GM23338 (cell line): Measurements from ENCODE around the gene FCHSD2. TPM values are rescaled to one million over a fixed set of nuclear protein-coding genes. Genes with fewer than 3 reads are reported as not detected.

Experiments
- ATAC-seq: fragments of 200-7000 bp; cut with Tn5 transposase; 3 replicates; pipeline ENCODE4 v1.9.1; 2020
- DNase-seq: peaks from one replicate; pipeline ENCODE4 v3.0.0-alpha.2; 2015; ENCODE audit warnings: low spot score
- H2AFZ ChIP-seq: fragments of 200-600 bp; sonication (generic); 2 replicates; pipeline ENCODE4 v1.8.0; 2016; ENCODE audit warnings: antibody characterized with exemption, mild to moderate bottlenecking, moderate library complexity
- H3F3A ChIP-seq: fragments of 200-600 bp; sonication (generic); replicated peaks from 2 replicates; pipeline ENCODE4 v1.8.0; 2017; ENCODE audit warnings: antibody characterized with exemption, mixed run types, low read depth
- H3K27ac ChIP-seq: fragments of 200-600 bp; sonication (generic); 2 replicates; pipeline ENCODE4 v1.6.1; 2016; ENCODE audit warnings: low read depth
- H3K27me3 ChIP-seq: fragments of 200-600 bp; sonication (generic); 2 replicates; pipeline ENCODE4 v1.8.0; 2016; ENCODE audit warnings: mild to moderate bottlenecking, mixed run types, moderate library complexity; ENCODE audit not compliant: insufficient read depth
- H3K36me3 ChIP-seq: fragments of 200-600 bp; sonication (generic); 2 replicates; pipeline ENCODE4 v1.8.0; 2016; ENCODE audit warnings: mild to moderate bottlenecking; ENCODE audit not compliant: insufficient read depth
- H3K4me1 ChIP-seq: fragments of 200-600 bp; sonication (generic); 2 replicates; pipeline ENCODE4 v1.8.0; 2016; ENCODE audit warnings: mild to moderate bottlenecking, moderate library complexity; ENCODE audit not compliant: insufficient read depth
- H3K4me2 ChIP-seq: fragments of 200-600 bp; sonication (generic); 2 replicates; pipeline ENCODE4 v1.7.1; 2017; ENCODE audit warnings: mixed run types
- H3K4me3 ChIP-seq: fragments of 200-600 bp; sonication (generic); 2 replicates; pipeline ENCODE4 v1.6.1; 2016; ENCODE audit warnings: mixed run types
- H3K79me2 ChIP-seq: fragments of 200-600 bp; sonication (generic); replicated peaks from 2 replicates; pipeline ENCODE4 v1.8.0; 2017; ENCODE audit warnings: mild to moderate bottlenecking; ENCODE audit not compliant: insufficient read depth
- H3K9me2 ChIP-seq: fragments of 200-600 bp; sonication (generic); 2 replicates; pipeline ENCODE4 v1.8.0; 2017; ENCODE audit not compliant: insufficient read depth
- H4K20me1 ChIP-seq: fragments of 200-600 bp; sonication (generic); replicated peaks from 2 replicates; pipeline ENCODE4 v1.8.0; 2017; ENCODE audit warnings: mild to moderate bottlenecking; ENCODE audit not compliant: insufficient read depth
- H3K27ac Mint-ChIP-seq: 2 replicates; pipeline ENCODE4 v1.8.0; 2020; ENCODE audit warnings: inconsistent platforms, mild to moderate bottlenecking, moderate library complexity, mixed read lengths
- H3K27me3 Mint-ChIP-seq: 3 replicates; pipeline ENCODE4 v1.8.0; 2022; ENCODE audit warnings: low read depth, mild to moderate bottlenecking, moderate library complexity, mixed read lengths, inconsistent platforms; ENCODE audit not compliant: insufficient read depth, poor library complexity
- H3K36me3 Mint-ChIP-seq: 3 replicates; pipeline ENCODE4 v1.8.0; 2021; ENCODE audit warnings: low read depth, mild to moderate bottlenecking, inconsistent platforms, moderate library complexity, mixed read lengths
- H3K4me1 Mint-ChIP-seq: 3 replicates; pipeline ENCODE4 v1.8.0; 2020; ENCODE audit warnings: mild to moderate bottlenecking, inconsistent platforms, mixed read lengths
- H3K4me3 Mint-ChIP-seq: 3 replicates; pipeline ENCODE4 v1.8.0; 2021; ENCODE audit warnings: moderate library complexity, mild to moderate bottlenecking, inconsistent platforms, mixed read lengths
- H3K9me3 Mint-ChIP-seq: 3 replicates; pipeline ENCODE4 v1.8.0; 2020; ENCODE audit warnings: moderate library complexity, mild to moderate bottlenecking, inconsistent platforms, mixed read lengths
- CREB1 ChIP-seq: fragments of 250-450 bp; sonication (Bioruptor Pico); IDR thresholded peaks from 2 replicates; pipeline ENCODE4 v1.5.0; 2020; ENCODE audit warnings: low read depth, mild to moderate bottlenecking, moderate library complexity
- CTCF ChIP-seq, 2 experiments: fragments of 200-600 bp in 1 of 2; sonication (generic) in 1 of 2; conservative IDR thresholded peaks; 2 replicates each; pipeline versions ENCODE4 v1.5.1 to v1.6.1; 2016 to 2017; ENCODE audit warnings: antibody characterized with exemption in 2 of 2, low read depth in 2 of 2, mild to moderate bottlenecking in 2 of 2, moderate library complexity in 1 of 2
- ETS1 ChIP-seq: IDR thresholded peaks from 2 replicates; pipeline ENCODE4 v1.6.1; 2016; ENCODE audit warnings: antibody characterized with exemption
- EZH2 ChIP-seq: fragments of 200-600 bp; sonication (generic); IDR thresholded peaks from one replicate; pipeline ENCODE4 v1.8.0; 2017; ENCODE audit warnings: antibody characterized with exemption, mild to moderate bottlenecking, low read depth; ENCODE audit not compliant: unreplicated experiment
- JUNB ChIP-seq: IDR thresholded peaks from one replicate; pipeline ENCODE4 v1.6.1; 2016; ENCODE audit warnings: antibody characterized with exemption; ENCODE audit not compliant: unreplicated experiment
- POLR2AphosphoS5 ChIP-seq: IDR thresholded peaks from 2 replicates; pipeline ENCODE4 v1.6.1; 2016; ENCODE audit warnings: antibody characterized with exemption, low read depth
- ZNF114 ChIP-seq: fragments of 250-450 bp; sonication (Bioruptor Pico); IDR thresholded peaks from 2 replicates; pipeline ENCODE4 v1.5.0; 2020; ENCODE audit warnings: mild to moderate bottlenecking, moderate library complexity
- ZNF331 ChIP-seq: fragments of 250-450 bp; sonication (Bioruptor Pico); IDR thresholded peaks from 2 replicates; pipeline ENCODE4 v1.5.0; 2020; ENCODE audit warnings: low read depth, mild to moderate bottlenecking, moderate library complexity
- ZNF462 ChIP-seq: fragments of 250-450 bp; sonication (Bioruptor Pico); IDR thresholded peaks from 2 replicates; pipeline ENCODE4 v1.5.0; 2020; ENCODE audit warnings: mild to moderate bottlenecking, moderate library complexity
- polyA plus RNA-seq: library from polyadenylated mRNA; unstranded; fragments of >200 nt; fragmentation: Nextera tagmentation; extraction: Ambion mirVana; gene quantifications from 2 replicates; pipeline ENCODE4 v1.2.1, GENCODE V29; 2016
- total RNA-seq: library from RNA; depleted of rRNA; stranded (reverse); fragments of >200 nt; shearing (Covaris generic); gene quantifications from 2 replicates; pipeline ENCODE4 v1.2.3, GENCODE V29; 2014

The FCHSD2 gene
- total and polyA plus RNA-seq, 2 experiments from 2014 or later: 3.6 to 5.2 TPM

GRCh38 chr11:72821920-72822799, 320.0 kb downstream of the FCHSD2 start:
- peaks cover 24% of the 10 kb centered on the region for H3K27me3 ChIP-seq
- peak overlapping the region; percentile 74 for H3K4me3 ChIP-seq
- Mint-ChIP-seq H3K9me3 (no peaks in the 10 kb centered on the region; the same call in 2 of the 3 replicates), H3K36me3 (peaks cover 6% of the 10 kb centered on the region; the same call in 1 of the 3 replicates), H3K4me3 (peak overlapping the region; percentile 67), H3K4me1 (peaks cover 18% of the 10 kb centered on the region), H3K27ac (no peak overlapping the region), H3K27me3 (peaks cover 20% of the 10 kb centered on the region)
- no peaks in the 10 kb centered on the region for H3K9me2 ChIP-seq
- H3K79me2 ChIP-seq: no peaks in the 10 kb centered on the region
- DNase-seq: peak; percentile 96
- no peaks in the 10 kb centered on the region for H4K20me1 ChIP-seq
- H3F3A ChIP-seq: 0 out of 2 replicates have a peak, but pooled peaks cover 3% of the 10 kb centered on the region
- H3K4me2 ChIP-seq: peak overlapping the region; percentile 94
- no peak overlapping the region for H3K27ac ChIP-seq
- no peaks in the 10 kb centered on the region for H3K4me1 ChIP-seq
- peak; percentile 81 for ATAC-seq
- peak overlapping the region; percentile 96 for H2AFZ ChIP-seq
- no peaks in the 10 kb centered on the region for H3K36me3 ChIP-seq
- TF ChIP-seq ZNF331 (CRISPR knock-in tag): no peak
- peak; percentile 92 for TF ChIP-seq POLR2AphosphoS5
- no peak for TF ChIP-seq ZNF462 (CRISPR knock-in tag)
- 0 out of 2 replicates have a peak, but pooled peaks have one; percentile 9 for TF ChIP-seq CREB1
- no peak for TF ChIP-seq JUNB
- peak in 1 of 2 experiments; percentile 34; a peak in 2 of 4 replicates for TF ChIP-seq CTCF (conservative IDR thresholded peaks at IDR 0.05; ENCODE audit: low read depth in 2 of 2)
- no peak for TF ChIP-seq EZH2
- TF ChIP-seq ETS1: no peak; the same call in 1 of the 2 replicates
- TF ChIP-seq ZNF114: no peak
